SK-N-SH (cell line): ENCODE results near the gene AEBP1.

Source experiments
- EZH2phosphoT487 ChIP-seq: fragments of 200-600 bp; sonication (generic); IDR thresholded peaks from 2 replicates; pipeline ENCODE4 v1.6.1; 2017; ENCODE audit warnings: low read depth, mixed run types, mild to moderate bottlenecking, antibody characterized with exemption, moderate library complexity, borderline replicate concordance
- SIN3A ChIP-seq: IDR thresholded peaks from 2 replicates; pipeline ENCODE4 v1.6.1; 2012; ENCODE audit warnings: low read depth, mild to moderate bottlenecking, low read length, moderate library complexity, borderline replicate concordance
- TEAD4 ChIP-seq: IDR thresholded peaks from 2 replicates; pipeline ENCODE4 v1.4.0; 2012; ENCODE audit warnings: mild to moderate bottlenecking, borderline replicate concordance; ENCODE audit not compliant: insufficient read depth
- TF ChIP-seq, protein P1 (sequence below): fragments of 200-600 bp; sonication (generic); IDR thresholded peaks from 2 replicates; pipeline ENCODE4 v1.6.1; 2017; ENCODE audit warnings: antibody characterized with exemption, mild to moderate bottlenecking, moderate library complexity

DNA sequence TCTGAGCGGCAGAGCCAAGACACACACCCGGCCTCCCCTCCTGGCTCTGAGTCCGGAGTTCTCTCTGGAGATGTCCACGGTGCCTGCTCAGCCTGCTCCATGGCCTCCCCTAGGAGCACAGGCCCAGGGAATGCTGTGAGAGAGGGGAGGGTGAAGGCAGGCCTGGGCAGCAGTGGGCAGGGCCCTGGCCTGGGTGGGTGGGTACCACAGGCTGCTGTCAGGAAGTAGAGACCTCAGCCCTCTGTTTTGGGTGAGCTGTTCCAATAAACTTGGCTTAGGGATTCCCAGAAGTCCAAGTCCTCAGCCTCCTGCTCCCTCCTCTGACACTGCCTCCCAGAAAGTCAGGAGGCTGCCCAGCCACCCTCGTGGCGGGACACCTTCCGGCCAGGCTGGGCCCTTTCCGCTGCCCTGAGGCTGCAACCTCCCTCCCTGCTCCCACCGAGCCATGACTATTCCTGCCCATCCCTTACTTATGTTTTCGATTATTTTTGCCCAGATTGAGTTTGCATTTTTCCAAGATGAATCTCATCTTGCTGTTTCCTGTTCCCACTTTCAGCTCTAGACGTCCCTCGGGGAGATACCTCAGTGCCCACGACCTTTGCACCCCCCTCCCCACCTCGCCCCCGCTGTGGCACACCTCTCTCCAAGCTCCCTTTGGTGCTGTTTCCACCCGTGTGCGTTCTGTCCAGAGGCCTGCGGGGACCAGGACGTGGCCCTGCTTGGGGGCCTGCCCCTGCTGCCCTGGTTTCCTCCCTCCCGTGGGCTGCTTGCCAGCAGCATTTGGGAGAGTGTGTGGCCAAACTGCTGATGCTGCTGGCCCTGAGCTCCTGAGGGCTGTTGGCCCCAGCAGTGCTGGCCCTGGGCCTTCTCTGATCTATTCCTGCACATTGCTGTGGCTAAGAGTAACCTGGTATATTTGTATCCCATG lies 16.0 kb upstream of the AEBP1 start:
- TF ChIP-seq SIN3A = peak; percentile 85; the same call in 1 of the 2 replicates
- TF ChIP-seq, protein P1, sequence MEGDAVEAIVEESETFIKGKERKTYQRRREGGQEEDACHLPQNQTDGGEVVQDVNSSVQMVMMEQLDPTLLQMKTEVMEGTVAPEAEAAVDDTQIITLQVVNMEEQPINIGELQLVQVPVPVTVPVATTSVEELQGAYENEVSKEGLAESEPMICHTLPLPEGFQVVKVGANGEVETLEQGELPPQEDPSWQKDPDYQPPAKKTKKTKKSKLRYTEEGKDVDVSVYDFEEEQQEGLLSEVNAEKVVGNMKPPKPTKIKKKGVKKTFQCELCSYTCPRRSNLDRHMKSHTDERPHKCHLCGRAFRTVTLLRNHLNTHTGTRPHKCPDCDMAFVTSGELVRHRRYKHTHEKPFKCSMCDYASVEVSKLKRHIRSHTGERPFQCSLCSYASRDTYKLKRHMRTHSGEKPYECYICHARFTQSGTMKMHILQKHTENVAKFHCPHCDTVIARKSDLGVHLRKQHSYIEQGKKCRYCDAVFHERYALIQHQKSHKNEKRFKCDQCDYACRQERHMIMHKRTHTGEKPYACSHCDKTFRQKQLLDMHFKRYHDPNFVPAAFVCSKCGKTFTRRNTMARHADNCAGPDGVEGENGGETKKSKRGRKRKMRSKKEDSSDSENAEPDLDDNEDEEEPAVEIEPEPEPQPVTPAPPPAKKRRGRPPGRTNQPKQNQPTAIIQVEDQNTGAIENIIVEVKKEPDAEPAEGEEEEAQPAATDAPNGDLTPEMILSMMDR = no peak
- TF ChIP-seq TEAD4 = peak; percentile 66; the same call in 1 of the 2 replicates
- TF ChIP-seq EZH2phosphoT487 = no peak
